DND-41 (cell line): ENCODE measurements around the gene NUP153.
A peak's percentile ranks its signal among the peaks of the same experiment; 100 is the strongest.
"Not testable (repeated sequence)": the region's sequence is repeated elsewhere in the genome, so short reads cannot be mapped to it uniquely, and the experiment has no call there.

Experiments used
- ATAC-seq: fragments of 200-7000 bp; cut with Tn5 transposase; 3 replicates; pipeline ENCODE4 v1.9.1; 2021; ENCODE audit warnings: low read depth; ENCODE audit not compliant: insufficient read depth
- DNase-seq: peaks from one replicate; pipeline ENCODE4 v3.0.0-alpha.2; 2020
- H2AFZ ChIP-seq: 2 replicates; pipeline ENCODE4 v1.6.0; 2012; ENCODE audit warnings: low read depth, low read length
- H3K27ac ChIP-seq: 2 replicates; pipeline ENCODE4 v1.5.1; 2012; ENCODE audit warnings: low read length, inconsistent platforms
- H3K27me3 ChIP-seq: fragments of 200-600 bp; sonication (generic); 2 replicates; pipeline ENCODE4 v1.6.0; 2012; ENCODE audit warnings: low read length, mild to moderate bottlenecking, inconsistent platforms; ENCODE audit not compliant: insufficient read depth, poor library complexity
- H3K36me3 ChIP-seq: 2 replicates; pipeline ENCODE4 v1.5.1; 2012; ENCODE audit warnings: low read length, inconsistent platforms; ENCODE audit not compliant: insufficient read depth
- H3K4me1 ChIP-seq: 2 replicates; pipeline ENCODE4 v1.5.1; 2012; ENCODE audit warnings: mild to moderate bottlenecking, low read length; ENCODE audit not compliant: insufficient read depth
- H3K4me2 ChIP-seq: 2 replicates; pipeline ENCODE4 v1.6.0; 2012; ENCODE audit warnings: mild to moderate bottlenecking, moderate library complexity, low read length, inconsistent platforms; ENCODE audit not compliant: insufficient read depth
- H3K4me3 ChIP-seq, 2 experiments: fragments of 200-600 bp in 1 of 2; shearing (Covaris generic) in 1 of 2; 2 replicates each; pipeline ENCODE4 v1.5.1; 2012 to 2016; ENCODE audit warnings: inconsistent platforms in 2 of 2, low read length in 2 of 2, mild to moderate bottlenecking in 2 of 2, low read depth in 1 of 2, moderate library complexity in 1 of 2
- H3K79me2 ChIP-seq: 2 replicates; pipeline ENCODE4 v1.6.0; 2012; ENCODE audit warnings: low read length, inconsistent platforms; ENCODE audit not compliant: insufficient read depth
- H3K9ac ChIP-seq: 2 replicates; pipeline ENCODE4 v1.6.0; 2012; ENCODE audit warnings: low read depth, mild to moderate bottlenecking, inconsistent platforms, low read length, moderate library complexity
- H3K9me3 ChIP-seq: 2 replicates; pipeline ENCODE4 v1.5.1; 2012; ENCODE audit warnings: low read length, moderate library complexity, mild to moderate bottlenecking, inconsistent platforms; ENCODE audit not compliant: insufficient read depth, severe bottlenecking
- H4K20me1 ChIP-seq: 2 replicates; pipeline ENCODE4 v1.6.0; 2012; ENCODE audit warnings: low read length; ENCODE audit not compliant: insufficient read depth
- CTCF ChIP-seq: IDR thresholded peaks from 2 replicates; pipeline ENCODE4 v1.5.1; 2012; ENCODE audit warnings: borderline replicate concordance, low read length, moderate library complexity, mild to moderate bottlenecking; ENCODE audit not compliant: poor library complexity, severe bottlenecking; ENCODE audit errors: extremely low read depth
- EZH2 ChIP-seq: IDR thresholded peaks from 3 replicates; pipeline ENCODE4 v1.6.1; 2012; ENCODE audit warnings: borderline replicate concordance, low read depth, mild to moderate bottlenecking, moderate library complexity, low read length, inconsistent platforms; ENCODE audit not compliant: severe bottlenecking

Gene NUP153

GRCh38 chr6:17706580-17707370 lies at the start of gene NUP153:
NUP153 (minus strand) TSS chr6:17706925; CDS start chr6:17706387, 538 bp downstream.
- ATAC-seq (peak; percentile 81), DNase-seq (peak; percentile 99)
- peaks cover 6% of the 10 kb centered on the region; the same call in 1 of the 2 replicates for H3K36me3 ChIP-seq
- H3K27ac ChIP-seq: peak within 1 kb of the TSS; percentile 98
- TF ChIP-seq CTCF (no peak), EZH2 (no peak)
- H2AFZ ChIP-seq: peak within 1 kb of the TSS; percentile 84
- peaks cover 49% of the 10 kb centered on the region for H3K79me2 ChIP-seq
- H4K20me1 ChIP-seq: peaks cover 28% of the 10 kb centered on the region
- peak within 1 kb of the TSS; percentile 63 for H3K4me2 ChIP-seq
- no peaks in the 10 kb centered on the region for H3K27me3 ChIP-seq
- H3K4me1 ChIP-seq: peaks cover 39% of the 10 kb centered on the region
- no peaks in the 10 kb centered on the region for H3K9me3 ChIP-seq
- peak within 1 kb of the TSS; percentile 88 to 92; a peak in 3 of 4 replicates for H3K4me3 ChIP-seq
- H3K9ac ChIP-seq: peak within 1 kb of the TSS; percentile 100

GRCh38 chr6:17754254-17754653 lies 47.5 kb upstream of the NUP153 start:
- no peaks in the 10 kb centered on the region for H3K27me3 ChIP-seq

GRCh38 chr6:17745324-17745723 lies 38.6 kb upstream of the NUP153 start:
- not testable (repeated sequence) for H3K36me3 ChIP-seq, H2AFZ ChIP-seq, H3K4me1 ChIP-seq, H3K4me2 ChIP-seq, H3K4me3 ChIP-seq, H4K20me1 ChIP-seq, H3K9ac ChIP-seq, H3K27ac ChIP-seq, DNase-seq, H3K79me2 ChIP-seq, ATAC-seq, H3K27me3 ChIP-seq, H3K9me3 ChIP-seq

More at GRCh38 chr6:17754254-17754653, 47.5 kb upstream of the NUP153 start:
- Histone ChIP-seq H3K36me3 (no peaks in the 10 kb centered on the region), H3K9ac (no peak overlapping the region), H2AFZ (no peak overlapping the region), H3K27ac (no peak overlapping the region), H3K9me3 (no peaks in the 10 kb centered on the region), H3K4me1 (no peaks in the 10 kb centered on the region), H3K4me3 (no peak overlapping the region), H3K79me2 (no peaks in the 10 kb centered on the region), H4K20me1 (no peaks in the 10 kb centered on the region), H3K4me2 (no peak overlapping the region)
- TF ChIP-seq EZH2: no peak
- TF ChIP-seq CTCF: no peak
- ATAC-seq: no peak
- DNase-seq: no peak

- H3K27ac ChIP-seq, H2AFZ ChIP-seq, H3K4me3 ChIP-seq, H3K27me3 ChIP-seq, H3K9me3 ChIP-seq, H3K4me2 ChIP-seq, ATAC-seq, DNase-seq, H3K4me1 ChIP-seq, H3K79me2 ChIP-seq, H4K20me1 ChIP-seq, H3K36me3 ChIP-seq, H3K9ac ChIP-seq: not testable (repeated sequence)
Measured at GRCh38 chr6:17744757-17745308, 38.1 kb upstream of the NUP153 start.
